PC-9 (cell line): ENCODE results near the gene CDKN1C. TPM values are rescaled to one million over a fixed set of nuclear protein-coding genes. Genes with fewer than 3 reads are reported as not detected.

Experiments used
- BruUV-seq: library from RNA; stranded (reverse); fragments of 400-500 nt; replicated peaks from 2 replicates; lab custom pipeline; 2021; lab: Mats Ljungman, UMichigan
- CTCF ChIA-PET: fragments of 300-600 bp; sonication (Branson Sonifier 250); formaldehyde crosslinking; loops from one replicate; lab custom pipeline; 2022; ENCODE audit warnings: antibody characterized with exemption; lab: Charles Lee
- POLR2A ChIA-PET: fragments of 300-600 bp; sonication (Branson Sonifier 250); formaldehyde crosslinking; loops from one replicate; lab custom pipeline; 2022; ENCODE audit warnings: antibody characterized with exemption; ENCODE audit not compliant: unreplicated experiment; lab: Charles Lee
- DNase-seq, 2 experiments: peaks; one replicate each; pipeline versions ENCODE4 v3.0.0 to v3.0.0-alpha.2; 2015 to 2022; ENCODE audit warnings: mixed read lengths in 1 of 2
- H2AFZ ChIP-seq: fragments of 200-600 bp; sonication (generic); 2 replicates; pipeline ENCODE4 v1.8.1; 2017; ENCODE audit warnings: antibody characterized with exemption
- H3F3A ChIP-seq: fragments of 200-600 bp; sonication (generic); 2 replicates; pipeline ENCODE4 v1.8.1; 2017; ENCODE audit warnings: antibody characterized with exemption, mild to moderate bottlenecking, low read depth; ENCODE audit not compliant: insufficient read depth
- H3K27ac ChIP-seq: fragments of 200-600 bp; sonication (generic); 2 replicates; pipeline ENCODE4 v1.6.1; 2016; ENCODE audit warnings: mixed run types
- H3K27me3 ChIP-seq: fragments of 200-600 bp; sonication (generic); 2 replicates; pipeline ENCODE4 v1.6.1; 2016; ENCODE audit warnings: low read depth, mixed run types; ENCODE audit not compliant: insufficient read depth
- H3K36me3 ChIP-seq: fragments of 200-600 bp; sonication (generic); 2 replicates; pipeline ENCODE4 v1.6.1; 2016; ENCODE audit warnings: low read depth, mixed run types
- H3K4me1 ChIP-seq: fragments of 200-600 bp; sonication (generic); replicated peaks from 2 replicates; pipeline ENCODE4 v1.6.1; 2016; ENCODE audit warnings: mixed run types; ENCODE audit not compliant: insufficient read depth
- H3K4me2 ChIP-seq: fragments of 200-600 bp; sonication (generic); 2 replicates; pipeline ENCODE4 v1.6.1; 2017; ENCODE audit warnings: mixed run types
- H3K4me3 ChIP-seq: fragments of 200-600 bp; sonication (generic); 2 replicates; pipeline ENCODE4 v1.6.1; 2016; ENCODE audit warnings: mixed run types
- H3K79me2 ChIP-seq: fragments of 200-600 bp; sonication (generic); 2 replicates; pipeline ENCODE4 v1.6.1; 2017; ENCODE audit warnings: low read depth, mixed run types
- H3K9me2 ChIP-seq: fragments of 200-600 bp; sonication (generic); 2 replicates; pipeline ENCODE4 v1.8.1; 2017; ENCODE audit warnings: mild to moderate bottlenecking; ENCODE audit not compliant: insufficient read depth
- H3K9me3 ChIP-seq: fragments of 200-600 bp; sonication (generic); 2 replicates; pipeline ENCODE4 v1.8.1; 2016; ENCODE audit warnings: low read depth; ENCODE audit not compliant: insufficient read depth
- H4K20me1 ChIP-seq: fragments of 200-600 bp; sonication (generic); 2 replicates; pipeline ENCODE4 v1.8.1; 2017; ENCODE audit not compliant: insufficient read depth
- CTCF ChIP-seq: fragments of 200-600 bp; sonication (generic); conservative IDR thresholded peaks from 2 replicates; pipeline ENCODE4 v1.6.1; 2017; ENCODE audit warnings: mixed run types, antibody characterized with exemption, mild to moderate bottlenecking, moderate library complexity
- EZH2 ChIP-seq: fragments of 200-600 bp; sonication (generic); IDR thresholded peaks from 2 replicates; pipeline ENCODE4 v1.8.0; 2017; ENCODE audit warnings: antibody characterized with exemption, low read depth
- intact Hi-C: fragments of 100-400 bp; cut with micrococcal nuclease; formaldehyde crosslinking; loops from one replicate; pipeline ENCODE4 v1.10.0; 2022; ENCODE audit not compliant: unreplicated experiment
- total RNA-seq: library from RNA; stranded (reverse); gene quantifications from 2 replicates; pipeline ENCODE4 v1.2.3, GENCODE V29; 2021

Gene CDKN1C
- total RNA-seq, 1 experiment from 2014 or later: 5.1 TPM

- Histone ChIP-seq H3K9me3 (no peaks in the 10 kb centered on the region), H3K4me1 (no peaks in the 10 kb centered on the region), H2AFZ (no peak overlapping the region), H4K20me1 (no peaks in the 10 kb centered on the region), H3F3A (no peaks in the 10 kb centered on the region), H3K36me3 (no peaks in the 10 kb centered on the region), H3K9me2 (no peaks in the 10 kb centered on the region), H3K79me2 (no peaks in the 10 kb centered on the region), H3K4me2 (no peak overlapping the region), H3K4me3 (no peak overlapping the region), H3K27ac (no peak overlapping the region), H3K27me3 (no peaks in the 10 kb centered on the region)
- TF ChIP-seq CTCF: no peak
- intact Hi-C loops: no loop called here
- CTCF ChIA-PET: no interaction called here
- no TSS peak for BruUV-seq
- POLR2A ChIA-PET: no interaction called here
- DNase-seq: no peak
Observed at GRCh38 chr11:2835751-2836150, 49.8 kb downstream of the CDKN1C start.

- Histone ChIP-seq H3K9me3 (no peaks in the 10 kb centered on the region), H3F3A (no peaks in the 10 kb centered on the region), H3K4me3 (no peak overlapping the region), H3K4me1 (no peaks in the 10 kb centered on the region), H2AFZ (no peak overlapping the region), H3K27ac (no peak overlapping the region), H3K27me3 (no peaks in the 10 kb centered on the region), H3K79me2 (no peaks in the 10 kb centered on the region), H3K36me3 (no peaks in the 10 kb centered on the region), H3K4me2 (no peak overlapping the region), H4K20me1 (no peaks in the 10 kb centered on the region), H3K9me2 (no peaks in the 10 kb centered on the region)
- POLR2A ChIA-PET: no interaction called here
- no peak for TF ChIP-seq CTCF
- TF ChIP-seq EZH2: no peak
- no TSS peak for BruUV-seq
- DNase-seq: no peak
- CTCF ChIA-PET: no interaction called here
- intact Hi-C loops: no loop called here
Observed at GRCh38 chr11:2835296-2835695, 50.3 kb downstream of the CDKN1C start.

- intact Hi-C loops: no loop called here
- Histone ChIP-seq H3K9me3 (no peaks in the 10 kb centered on the region), H4K20me1 (no peaks in the 10 kb centered on the region), H3K9me2 (no peaks in the 10 kb centered on the region), H3K4me1 (no peaks in the 10 kb centered on the region), H2AFZ (no peak overlapping the region), H3K79me2 (no peaks in the 10 kb centered on the region), H3K27me3 (no peaks in the 10 kb centered on the region), H3K4me2 (no peak overlapping the region), H3K4me3 (no peak overlapping the region), H3F3A (no peaks in the 10 kb centered on the region), H3K36me3 (no peaks in the 10 kb centered on the region), H3K27ac (no peak overlapping the region)
- TF ChIP-seq CTCF (no peak), EZH2 (no peak)
- no TSS peak for BruUV-seq
- no peak for DNase-seq
- POLR2A ChIA-PET: no interaction called here
- CTCF ChIA-PET: no interaction called here
Observed at GRCh38 chr11:2834503-2835273, 50.9 kb downstream of the CDKN1C start.
